Measurements from ENCODE around the gene PREB.
"Not testable (repeated sequence)": the region's sequence is repeated elsewhere in the genome, so short reads cannot be mapped to it uniquely, and the experiment has no call there.

DNA sequence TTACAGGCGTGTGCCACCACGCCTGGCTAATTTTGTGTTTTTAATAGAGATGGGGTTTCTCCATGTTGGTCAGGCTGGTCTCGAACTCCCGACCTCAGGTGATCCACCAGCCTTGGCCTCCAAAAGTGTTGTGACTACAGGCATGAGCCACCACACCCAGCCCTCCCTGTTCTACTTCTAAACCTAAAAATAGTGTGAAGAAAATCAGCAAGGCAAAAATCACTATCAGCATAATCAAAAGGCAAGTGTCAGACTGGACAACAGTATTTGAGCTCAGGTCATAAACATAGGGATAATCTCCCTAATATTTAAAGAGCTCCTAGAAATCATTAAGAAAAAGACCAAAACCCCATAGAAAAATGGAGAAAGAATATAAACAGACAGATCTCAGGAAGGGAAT is 41.3 kb upstream of the PREB start:
- TF ChIP-seq, protein P1, sequence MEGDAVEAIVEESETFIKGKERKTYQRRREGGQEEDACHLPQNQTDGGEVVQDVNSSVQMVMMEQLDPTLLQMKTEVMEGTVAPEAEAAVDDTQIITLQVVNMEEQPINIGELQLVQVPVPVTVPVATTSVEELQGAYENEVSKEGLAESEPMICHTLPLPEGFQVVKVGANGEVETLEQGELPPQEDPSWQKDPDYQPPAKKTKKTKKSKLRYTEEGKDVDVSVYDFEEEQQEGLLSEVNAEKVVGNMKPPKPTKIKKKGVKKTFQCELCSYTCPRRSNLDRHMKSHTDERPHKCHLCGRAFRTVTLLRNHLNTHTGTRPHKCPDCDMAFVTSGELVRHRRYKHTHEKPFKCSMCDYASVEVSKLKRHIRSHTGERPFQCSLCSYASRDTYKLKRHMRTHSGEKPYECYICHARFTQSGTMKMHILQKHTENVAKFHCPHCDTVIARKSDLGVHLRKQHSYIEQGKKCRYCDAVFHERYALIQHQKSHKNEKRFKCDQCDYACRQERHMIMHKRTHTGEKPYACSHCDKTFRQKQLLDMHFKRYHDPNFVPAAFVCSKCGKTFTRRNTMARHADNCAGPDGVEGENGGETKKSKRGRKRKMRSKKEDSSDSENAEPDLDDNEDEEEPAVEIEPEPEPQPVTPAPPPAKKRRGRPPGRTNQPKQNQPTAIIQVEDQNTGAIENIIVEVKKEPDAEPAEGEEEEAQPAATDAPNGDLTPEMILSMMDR (IDR thresholded peaks at IDR 0.05; ENCODE audit: borderline replicate concordance, extremely low read depth, low read length, poor library complexity, severe bottlenecking): not testable (repeated sequence)
- TF ChIP-seq EZH2 (IDR thresholded peaks at IDR 0.05; ENCODE audit: borderline replicate concordance, low read depth, low read length, severe bottlenecking): not testable (repeated sequence)

Data from DND-41 (cell line).